SH-SY5Y (cell line): Measurements from ENCODE around the gene GALNTL6.

ENCODE experiments used
- GATA2 ChIP-seq: IDR thresholded peaks from 2 replicates; pipeline ENCODE4 v1.6.1; 2011; ENCODE audit warnings: mild to moderate bottlenecking, low read depth, low read length
- GATA3 ChIP-seq: IDR thresholded peaks from 2 replicates; pipeline ENCODE4 v1.6.1; 2011; ENCODE audit warnings: low read depth, mild to moderate bottlenecking, low read length, moderate library complexity

GALNTL6 gene

GRCh38 chr4:173005912-173006633 is 1192.9 kb downstream of the GALNTL6 start:
- no peak for TF ChIP-seq GATA2
- TF ChIP-seq GATA3: no peak

DNA sequence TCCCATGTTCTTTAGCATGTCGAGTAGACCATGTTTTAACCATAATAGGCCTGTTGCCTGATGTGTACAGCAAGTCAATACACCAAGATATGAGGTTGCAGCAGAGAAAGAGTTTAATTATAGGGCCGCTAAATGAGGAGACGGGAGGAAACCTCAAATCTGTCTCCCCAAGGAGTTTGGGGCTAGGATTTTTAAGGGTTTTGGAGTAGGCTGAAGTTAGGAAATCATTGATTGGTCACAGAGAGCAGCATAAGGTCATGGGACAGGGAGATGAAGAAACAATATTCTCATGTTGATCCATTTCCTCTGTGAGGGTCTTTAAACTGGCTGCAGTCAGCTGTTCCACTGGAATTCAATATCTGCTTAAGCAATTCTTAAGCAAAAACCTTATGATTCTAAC is 1195.2 kb downstream of the GALNTL6 start:
- TF ChIP-seq GATA3 (no peak), GATA2 (no peak)

DNA sequence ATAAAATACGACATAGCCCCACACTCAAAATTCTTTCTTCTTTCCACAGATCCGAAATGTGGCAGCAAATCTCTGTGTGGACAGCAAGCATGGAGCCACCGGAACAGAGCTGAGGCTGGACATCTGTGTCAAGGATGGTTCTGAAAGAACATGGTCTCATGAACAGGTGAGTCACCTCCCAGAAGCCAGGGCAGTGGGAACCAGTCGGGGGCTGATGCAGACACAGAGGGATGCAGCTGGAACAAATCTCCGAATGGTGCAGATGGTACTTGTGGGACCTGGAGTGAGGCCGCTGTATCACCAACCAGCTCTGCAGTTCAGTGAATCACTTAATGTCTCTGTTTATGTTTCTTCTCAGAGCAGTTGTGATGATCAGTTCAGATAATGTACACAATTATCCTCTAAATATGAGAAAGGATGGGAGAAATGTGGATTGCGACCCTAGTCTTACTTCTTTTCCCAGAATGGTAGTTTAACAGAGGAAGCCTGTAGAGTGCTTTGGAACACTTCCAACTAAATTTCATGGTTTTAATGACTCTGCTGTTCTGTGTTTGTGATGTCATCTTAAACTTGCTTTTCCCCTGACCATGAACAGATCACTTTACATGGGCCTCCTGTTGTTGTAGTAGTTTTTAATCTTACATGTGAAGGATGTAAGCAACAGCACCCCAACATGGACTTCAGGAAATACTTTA is 1196.1 kb downstream of the GALNTL6 start:
- no peak for TF ChIP-seq GATA3
- peak; percentile 46; the same call in 1 of the 2 replicates for TF ChIP-seq GATA2

DNA sequence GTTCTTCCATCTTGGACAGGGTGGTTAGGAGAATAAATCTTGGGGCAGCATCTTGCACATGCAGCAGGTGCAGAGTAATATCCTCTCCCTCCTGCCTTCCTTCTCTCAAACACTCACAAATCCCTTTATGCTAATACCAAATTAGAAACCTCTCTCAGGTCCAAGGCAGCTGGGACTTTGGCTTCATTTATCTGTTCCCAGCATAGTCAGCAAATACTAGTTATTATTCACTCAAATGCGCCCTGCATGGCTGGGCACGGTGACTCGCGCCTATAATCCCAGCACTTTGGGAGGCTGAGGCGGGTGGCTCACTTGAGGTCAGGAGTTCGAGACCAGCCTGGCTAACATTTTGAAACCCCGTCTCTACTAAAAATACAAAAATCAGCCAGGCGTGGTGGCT is 1199.4 kb downstream of the GALNTL6 start:
- TF ChIP-seq GATA3 (no peak), GATA2 (no peak)

DNA sequence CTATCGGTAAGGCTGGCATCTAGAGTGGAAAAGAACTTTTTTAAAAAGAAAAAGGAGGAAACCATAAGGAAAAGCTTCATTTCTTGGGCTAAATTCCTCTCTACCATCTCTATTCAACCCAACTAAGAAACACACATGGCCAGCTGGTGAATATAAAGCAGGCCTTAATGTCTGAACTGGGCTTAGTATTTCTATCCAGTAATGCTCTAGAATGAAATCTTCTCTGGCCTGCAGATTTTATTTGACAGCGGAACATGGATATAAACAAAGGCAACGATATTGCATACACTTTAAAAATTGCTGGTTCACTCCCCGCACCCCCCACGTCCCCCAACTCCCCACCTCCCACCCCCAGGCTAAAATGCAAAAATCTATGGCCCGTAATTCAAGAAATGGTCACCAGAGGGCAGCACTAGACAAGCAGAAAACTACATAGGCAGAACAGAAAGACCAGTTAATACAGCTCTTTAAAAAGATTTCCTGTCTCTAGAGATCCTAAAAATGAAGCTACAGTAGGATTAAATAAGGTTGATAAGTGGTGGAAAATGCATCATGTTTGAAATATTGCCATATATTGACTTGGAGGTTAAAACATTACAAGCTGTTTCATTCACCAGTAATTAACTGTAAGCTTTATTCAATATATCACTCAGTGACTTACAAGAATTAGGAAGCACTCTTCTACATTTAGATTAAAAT is 1200.2 kb downstream of the GALNTL6 start:
- no peak for TF ChIP-seq GATA3

- TF ChIP-seq GATA3: no peak
- TF ChIP-seq GATA2: no peak
These were observed 1200.9 kb downstream of the GALNTL6 start for GRCh38 chr4:173014113-173014558.

DNA sequence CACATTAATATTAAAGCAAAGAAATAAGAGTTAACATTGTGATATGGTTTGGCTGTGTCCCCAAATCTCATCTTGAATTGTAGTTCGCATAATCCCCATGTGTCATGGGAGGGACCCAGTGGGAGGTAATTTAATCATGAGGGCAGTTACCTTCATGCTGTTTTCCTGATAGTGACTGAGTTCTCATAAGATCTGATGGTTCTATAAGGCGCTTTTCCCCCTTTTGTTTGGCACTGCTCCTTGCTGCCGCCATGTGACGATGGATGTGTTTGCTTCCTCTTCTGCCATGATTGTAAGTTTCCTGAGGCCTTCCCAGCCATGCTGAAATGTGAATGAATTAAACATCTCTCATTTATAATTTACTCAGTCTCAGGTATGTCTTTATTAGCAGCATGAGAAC is 1201.6 kb downstream of the GALNTL6 start:
- TF ChIP-seq GATA2 (no peak), GATA3 (no peak)

DNA sequence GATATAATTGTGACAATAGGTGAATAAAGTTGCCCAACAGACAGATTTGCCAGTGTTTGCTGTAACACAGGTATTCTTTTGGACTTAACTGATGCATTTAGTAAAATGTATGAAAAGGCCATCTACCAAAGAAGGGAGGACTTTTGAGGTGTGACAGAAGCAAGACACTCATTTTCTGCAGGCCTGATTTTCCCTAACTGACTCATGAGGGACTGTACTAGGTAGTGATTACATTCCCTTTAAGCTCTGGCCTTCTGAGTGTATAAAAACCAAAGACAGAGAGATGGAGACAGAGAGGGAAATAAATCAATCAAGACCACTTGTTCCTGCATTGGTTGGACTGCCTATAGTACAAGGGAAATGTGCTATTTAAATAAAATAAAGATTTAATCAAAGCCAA is 1204.6 kb downstream of the GALNTL6 start:
- TF ChIP-seq GATA2 (no peak), GATA3 (no peak)

- TF ChIP-seq GATA3: no peak
- TF ChIP-seq GATA2: no peak
These were observed 1205.2 kb downstream of the GALNTL6 start for GRCh38 chr4:173018446-173018845.

DNA sequence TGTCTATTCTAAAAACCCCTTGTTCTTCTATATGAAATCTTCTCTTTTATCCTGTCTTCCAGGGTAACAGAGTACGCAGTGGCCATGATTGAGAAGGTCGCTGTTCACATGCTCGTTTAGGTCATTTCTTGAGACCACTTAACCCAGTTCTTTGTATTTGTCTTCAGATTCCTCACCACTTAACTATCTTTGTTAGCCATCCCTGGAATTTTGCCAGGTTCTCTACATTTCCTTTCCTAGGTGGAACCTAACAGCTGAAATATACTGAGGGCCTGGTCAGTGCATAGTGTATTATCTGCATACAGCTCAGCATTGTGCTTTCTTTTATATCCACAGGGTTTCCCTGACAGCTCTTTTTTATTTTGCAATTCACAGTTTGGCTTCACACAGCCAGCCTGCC is 1206.5 kb downstream of the GALNTL6 start:
- TF ChIP-seq GATA3: no peak
- TF ChIP-seq GATA2: no peak

GRCh38 chr4:173024203-173024602 is 1211.0 kb downstream of the GALNTL6 start:
- TF ChIP-seq GATA2: no peak
- no peak for TF ChIP-seq GATA3

DNA sequence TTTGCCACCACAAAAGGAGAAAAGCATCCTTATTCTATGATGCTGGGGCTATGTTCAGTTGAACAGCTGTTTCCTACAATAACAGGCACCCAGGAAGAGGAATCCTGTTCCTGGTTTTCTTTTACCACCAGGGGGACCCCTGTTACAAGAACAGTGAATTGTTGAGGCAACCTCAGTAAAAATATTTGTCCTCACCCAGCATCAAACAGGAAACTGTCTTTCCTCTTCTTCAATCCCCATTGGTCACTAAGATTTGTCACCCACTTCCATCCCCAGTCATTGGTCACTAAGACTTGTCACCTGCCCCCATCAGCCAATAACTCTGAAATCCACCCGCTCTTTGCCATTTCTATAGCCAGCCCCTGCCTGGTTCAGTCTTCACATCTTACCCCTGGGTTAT is 1211.9 kb downstream of the GALNTL6 start:
- TF ChIP-seq GATA2: no peak
- TF ChIP-seq GATA3: no peak

GRCh38 chr4:173037242-173037641 is 1224.0 kb downstream of the GALNTL6 start:
- TF ChIP-seq GATA2 (no peak), GATA3 (no peak)

GRCh38 chr4:173038192-173038896 is 1225.1 kb downstream of the GALNTL6 start:
- TF ChIP-seq GATA3 (no peak), GATA2 (no peak)
